Stimulated activated CD4-positive, alpha-beta T cell treated with anti-CD3 and anti-CD28 coated beads, Interleukin-4, amount 100 ng/mL, for 48 hours (primary cell): ENCODE results near the gene RAN.
A peak's percentile ranks its signal among the peaks of the same experiment; 100 is the strongest.
"Not testable (repeated sequence)": the region's sequence is repeated elsewhere in the genome, so short reads cannot be mapped to it uniquely, and the experiment has no call there.

Source experiments
- DNase-seq, 2 donors: peaks; one replicate each; pipeline ENCODE4 v3.0.0-alpha.2; 2020; ENCODE audit warnings: low read depth in 2 of 2

Gene RAN

DNA sequence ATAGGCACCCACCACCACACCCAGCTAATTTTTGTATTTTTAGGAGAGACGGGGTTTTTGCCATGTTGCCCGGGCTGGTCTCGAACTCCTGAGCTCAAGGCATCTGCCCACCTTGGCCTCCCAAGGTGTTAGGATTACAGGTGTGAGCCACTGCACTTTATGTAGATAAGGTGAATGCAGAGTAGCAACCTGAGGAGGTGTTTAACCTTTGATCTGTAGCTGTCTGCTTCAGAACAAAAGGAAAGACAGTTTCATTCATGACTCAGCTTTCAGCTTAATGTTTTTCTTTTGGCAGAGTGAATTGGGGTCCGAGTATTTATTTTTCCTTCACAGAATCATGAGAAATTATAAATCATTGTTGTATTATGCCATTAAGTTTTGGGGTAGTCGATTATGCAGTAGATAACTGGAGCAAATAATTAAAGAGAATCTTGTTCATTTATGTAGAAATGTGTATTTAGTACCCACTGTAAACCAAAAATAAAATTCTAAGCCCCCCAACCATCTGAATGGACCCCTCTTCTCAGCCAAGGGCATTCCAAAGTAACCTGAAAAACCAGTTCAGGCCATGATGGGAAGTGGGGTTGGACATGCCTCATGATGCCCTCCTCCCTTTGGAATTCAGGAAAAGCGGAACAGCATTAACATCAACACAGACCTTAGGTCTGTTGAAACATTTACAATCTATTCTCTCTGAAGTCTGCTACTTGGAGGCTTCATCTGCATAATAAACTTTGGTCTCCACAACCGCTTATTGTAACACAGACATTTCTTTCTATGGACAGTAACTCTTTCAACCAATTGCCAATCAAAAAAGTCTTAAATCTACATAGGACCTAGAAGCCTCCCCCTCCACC, 22.1 kb upstream of the RAN start:
- DNase-seq: no peak

- DNase-seq: no peak
Observed at GRCh38 chr12:130850418-130851021, 21.3 kb upstream of the RAN start.

DNA sequence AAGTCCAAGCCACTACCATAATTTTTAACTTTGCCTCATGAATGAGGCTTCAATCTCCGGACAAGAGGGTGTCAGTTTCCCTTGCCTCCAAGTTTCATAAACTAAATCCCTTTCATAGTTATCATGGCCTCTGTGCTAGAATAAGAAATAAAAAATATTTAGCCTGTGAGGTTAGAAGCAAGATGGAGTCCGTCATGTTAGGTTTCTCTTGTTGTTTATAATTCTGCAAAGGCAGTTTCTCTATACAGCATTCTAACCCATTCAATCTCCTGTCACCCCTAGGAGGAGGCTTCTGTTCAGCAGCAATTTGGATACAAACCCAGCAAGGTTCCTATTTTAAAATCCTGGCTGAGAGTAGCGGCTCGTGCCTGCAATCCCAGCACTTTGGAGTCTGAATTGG, 15.8 kb upstream of the RAN start:
- no peak for DNase-seq

DNA sequence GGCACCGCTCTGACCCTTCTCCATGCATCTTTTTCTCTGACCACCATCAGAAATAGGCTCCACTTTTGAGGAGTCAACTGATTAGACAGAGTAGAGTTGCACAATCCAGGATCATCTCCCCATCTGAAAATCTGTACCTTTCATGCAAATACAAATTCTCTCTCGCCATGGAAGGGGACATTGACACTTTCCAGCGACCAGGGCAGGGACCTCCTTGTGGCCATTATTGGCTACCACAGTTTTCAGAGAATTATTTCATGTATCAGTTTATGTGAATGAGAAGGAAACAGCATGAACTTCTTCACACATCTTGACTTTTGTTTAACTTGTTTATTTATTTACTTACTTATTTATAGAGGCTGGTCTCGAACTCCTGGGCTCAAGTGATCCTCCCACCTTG, 13.8 kb upstream of the RAN start:
- DNase-seq: no peak

GRCh38 chr12:130859161-130859560, 12.7 kb upstream of the RAN start:
- no peak for DNase-seq

DNA sequence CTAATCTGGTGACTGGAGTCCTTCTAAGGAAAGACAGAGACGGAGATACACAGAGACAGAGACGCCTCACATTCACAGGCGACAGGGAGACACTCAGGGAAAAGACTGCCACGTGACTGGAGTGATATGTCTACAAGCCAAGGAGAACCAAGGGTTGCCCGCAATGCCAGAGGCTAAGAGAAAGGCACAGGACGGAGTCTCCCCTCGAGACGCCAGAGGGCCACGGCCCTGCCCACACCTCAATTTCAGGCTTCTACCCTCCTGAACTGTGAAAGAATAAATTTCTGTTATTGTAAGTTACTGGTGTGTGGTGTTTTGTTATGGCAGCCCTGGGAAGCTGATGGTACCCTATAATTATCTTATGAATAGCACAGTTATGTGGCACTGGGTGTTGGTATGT, 11.6 kb upstream of the RAN start:
- DNase-seq: no peak

DNA sequence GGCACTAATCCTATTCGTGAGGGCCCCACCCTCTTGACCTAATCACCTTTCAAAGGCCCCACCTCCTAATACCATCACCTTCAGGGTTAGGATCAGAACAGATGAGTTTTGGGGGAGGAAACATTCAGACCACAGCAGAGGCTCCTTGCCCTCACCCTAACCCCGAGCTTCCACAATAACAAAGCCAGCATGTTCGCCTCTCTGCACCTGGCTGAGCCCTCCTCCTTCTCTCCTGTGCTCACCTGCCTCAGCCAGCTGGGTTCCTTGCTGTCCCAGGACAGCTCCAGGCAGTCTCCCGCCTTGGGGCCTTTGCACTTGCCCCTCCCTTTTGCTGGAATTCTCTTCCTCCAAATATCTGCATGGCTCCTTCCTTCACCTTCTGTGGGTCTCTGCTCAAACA, 9.7 kb upstream of the RAN start:
- no peak for DNase-seq

- DNase-seq: not testable (repeated sequence)
Observed at GRCh38 chr12:130862771-130863170, 9.1 kb upstream of the RAN start.

DNA sequence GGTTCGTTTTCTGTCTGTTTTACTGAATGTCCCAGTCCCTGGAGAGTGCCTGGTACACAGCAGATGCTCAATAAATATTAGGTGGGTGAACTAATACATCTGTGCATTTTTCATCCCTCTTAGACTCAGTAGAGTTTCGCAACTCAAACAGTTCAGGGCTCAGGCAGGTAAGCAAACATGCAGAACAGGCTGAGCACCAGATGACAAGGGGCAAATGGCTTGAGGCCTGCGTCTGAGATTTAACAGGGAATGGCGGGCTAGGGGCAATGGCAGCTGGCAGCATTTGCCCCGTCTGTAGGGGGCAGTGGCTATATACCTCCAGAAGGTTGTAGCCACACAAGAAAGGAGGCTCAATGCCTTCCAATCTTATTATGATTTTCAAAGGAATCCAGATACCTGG, 8.6 kb upstream of the RAN start:
- no peak for DNase-seq

DNA sequence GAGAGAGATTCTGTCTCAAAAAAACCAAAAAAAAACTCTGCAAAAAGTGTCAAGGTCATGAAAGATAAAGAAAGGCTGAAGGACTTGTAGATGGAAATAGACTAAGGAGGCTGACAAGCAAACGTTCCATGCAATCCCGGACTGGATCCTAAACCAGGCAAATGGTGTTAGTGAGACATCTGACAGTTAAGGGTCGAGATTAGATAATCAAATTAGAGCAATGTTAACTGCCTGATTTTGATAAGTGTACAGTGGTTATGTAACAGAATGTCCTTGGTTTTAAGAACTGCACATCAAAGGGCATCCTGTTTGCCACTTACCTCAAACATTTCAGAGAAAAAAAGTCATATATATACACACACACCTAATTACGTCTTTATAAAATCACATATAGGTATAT, 3.5 kb upstream of the RAN start:
- no peak for DNase-seq

GRCh38 chr12:130870442-130871285, 1.2 kb upstream of the RAN start:
- peak; percentile 58 to 61 for DNase-seq

- DNase-seq: peak in 1 of 2 donors; percentile 25
Observed at GRCh38 chr12:130872179-130873096, 572 bp downstream of the RAN start.

GRCh38 chr12:130873106-130873795, 1.4 kb downstream of the RAN start:
- no peak for DNase-seq

DNA sequence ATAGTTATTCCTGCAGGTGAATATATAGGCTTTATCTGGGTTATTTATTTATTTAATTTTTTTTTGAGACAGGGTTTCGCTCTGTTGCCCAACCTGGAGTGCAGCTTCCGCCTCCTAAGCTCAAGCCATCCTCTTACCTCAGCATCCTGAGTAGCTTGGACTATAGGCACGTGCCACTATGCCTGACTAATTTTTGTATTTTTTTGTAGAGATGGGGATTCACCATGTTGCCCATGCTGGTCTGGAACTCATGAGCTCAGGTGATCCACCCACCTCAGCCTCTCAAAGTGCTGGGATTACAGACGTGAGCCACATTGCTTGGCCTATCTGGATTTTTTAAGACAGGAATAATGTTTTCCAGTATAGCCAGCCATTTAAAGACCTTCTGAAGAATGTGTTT, 2.0 kb downstream of the RAN start:
- no peak for DNase-seq

DNA sequence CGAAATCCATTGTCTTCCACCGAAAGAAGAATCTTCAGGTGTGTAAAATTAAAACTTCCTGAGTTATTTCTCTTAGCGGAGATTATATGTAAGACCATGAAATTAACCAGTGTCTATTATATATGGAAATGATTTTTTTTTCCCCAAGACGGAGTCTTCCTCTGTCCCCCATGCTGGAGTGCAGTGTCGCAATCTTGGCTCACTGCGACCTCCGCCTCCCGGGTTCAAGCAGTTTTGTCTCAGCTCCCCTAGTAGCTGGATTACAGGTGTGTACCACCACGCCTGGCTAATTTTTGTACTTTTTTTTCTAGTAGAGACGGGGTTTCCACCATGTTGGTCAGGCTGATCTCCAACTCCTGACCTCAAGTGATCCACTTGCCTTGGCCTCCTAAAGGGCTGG, 2.8 kb downstream of the RAN start:
- DNase-seq: no peak

GRCh38 chr12:130875193-130875592, 3.3 kb downstream of the RAN start:
- no peak for DNase-seq

DNA sequence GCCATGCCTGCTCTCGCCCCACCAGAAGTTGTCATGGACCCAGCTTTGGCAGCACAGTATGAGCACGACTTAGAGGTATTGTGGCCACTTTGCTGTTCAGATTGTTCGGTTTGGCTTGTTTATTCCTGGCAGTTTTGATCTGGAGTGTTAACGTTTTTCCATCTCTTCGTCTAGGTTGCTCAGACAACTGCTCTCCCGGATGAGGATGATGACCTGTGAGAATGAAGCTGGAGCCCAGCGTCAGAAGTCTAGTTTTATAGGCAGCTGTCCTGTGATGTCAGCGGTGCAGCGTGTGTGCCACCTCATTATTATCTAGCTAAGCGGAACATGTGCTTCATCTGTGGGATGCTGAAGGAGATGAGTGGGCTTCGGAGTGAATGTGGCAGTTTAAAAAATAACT, 3.8 kb downstream of the RAN start:
- not testable (repeated sequence) for DNase-seq

- no peak for DNase-seq
Observed at GRCh38 chr12:130876297-130876696, 4.4 kb downstream of the RAN start.

GRCh38 chr12:130876758-130877157, 4.9 kb downstream of the RAN start:
- DNase-seq: no peak

DNA sequence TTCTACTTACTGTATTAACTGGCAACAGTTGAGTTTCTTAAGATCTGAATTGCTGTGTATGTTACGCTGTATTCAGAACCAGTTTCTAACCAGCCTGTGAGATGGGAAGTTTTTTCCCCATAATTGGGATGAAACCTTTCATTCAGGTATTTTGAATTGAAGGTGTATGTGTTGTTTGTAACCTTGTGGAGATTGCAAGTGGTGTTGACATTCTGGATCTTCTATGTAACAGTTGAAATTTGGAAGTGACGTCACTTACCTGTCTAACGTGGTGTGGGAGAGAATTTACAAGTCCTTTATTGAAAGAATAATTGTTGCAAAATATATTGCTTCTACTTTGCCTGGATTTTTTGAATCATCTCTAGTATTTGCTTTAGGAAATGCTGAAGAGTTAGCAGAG, 5.5 kb downstream of the RAN start:
- no peak for DNase-seq
